SHP77 treated with DMSO at 0.1 percent for 48 hours (cell line): ENCODE data around the gene EIF5A.

Experiments used
- DNase-seq: peaks from one replicate; lab custom pipeline; 2025; lab: John Stamatoyannopoulos, UW

Gene EIF5A

GRCh38 chr17:7355573-7355972, 48.1 kb downstream of the EIF5A start:
- no peak for DNase-seq

- peak; percentile 84 for DNase-seq
Observed at GRCh38 chr17:7356072-7356549, 48.7 kb downstream of the EIF5A start.

- no peak for DNase-seq
Observed at GRCh38 chr17:7356756-7357155, 49.3 kb downstream of the EIF5A start.

GRCh38 chr17:7357381-7357780, 50.0 kb downstream of the EIF5A start:
- no peak for DNase-seq

- DNase-seq = no peak
Observed at GRCh38 chr17:7361906-7362305, 54.5 kb downstream of the EIF5A start.
